GM19025 (cell line): Measurements from ENCODE around the gene HOXB9.

Experiments used
- ATAC-seq: cut with Tn5 transposase; IDR thresholded peaks from one replicate; pipeline ENCODE4 v1.9.1; 2021; ENCODE audit warnings: mild to moderate bottlenecking, low read depth, moderate library complexity; ENCODE audit not compliant: unreplicated experiment

The HOXB9 gene

GRCh38 chr17:48626245-48627117, at the start of gene HOXB9:
Gene HOXB9 (minus strand): TSS chr17:48626358. CDS start chr17:48626269, 89 bp downstream.
- no peak for ATAC-seq

- ATAC-seq: no peak
Measured at GRCh38 chr17:48672340-48672739, 46.2 kb upstream of the HOXB9 start.

GRCh38 chr17:48671697-48672171, 45.6 kb upstream of the HOXB9 start:
- ATAC-seq: no peak

- no peak for ATAC-seq
Measured at GRCh38 chr17:48663134-48663924, 37.2 kb upstream of the HOXB9 start.

GRCh38 chr17:48655913-48656312, 29.8 kb upstream of the HOXB9 start:
- no peak for ATAC-seq

- no peak for ATAC-seq
Measured at GRCh38 chr17:48649741-48650140, 23.6 kb upstream of the HOXB9 start.

- no peak for ATAC-seq
Measured at GRCh38 chr17:48647963-48648245, 21.7 kb upstream of the HOXB9 start.

GRCh38 chr17:48647103-48647962, 21.2 kb upstream of the HOXB9 start:
- ATAC-seq: no peak

- no peak for ATAC-seq
Measured at GRCh38 chr17:48646183-48647102, 20.3 kb upstream of the HOXB9 start.

- no peak for ATAC-seq
Measured at GRCh38 chr17:48645639-48646182, 19.6 kb upstream of the HOXB9 start.

- ATAC-seq: no peak
Measured at GRCh38 chr17:48644910-48645557, 18.9 kb upstream of the HOXB9 start.

- no peak for ATAC-seq
Measured at GRCh38 chr17:48644159-48644558, 18.0 kb upstream of the HOXB9 start.

- ATAC-seq: no peak
Measured at GRCh38 chr17:48643697-48644012, 17.5 kb upstream of the HOXB9 start.

- ATAC-seq: no peak
Measured at GRCh38 chr17:48642843-48643696, 16.9 kb upstream of the HOXB9 start.

GRCh38 chr17:48642059-48642842, 16.1 kb upstream of the HOXB9 start:
- ATAC-seq: no peak

- no peak for ATAC-seq
Measured at GRCh38 chr17:48641541-48642058, 15.4 kb upstream of the HOXB9 start.

- no peak for ATAC-seq
Measured at GRCh38 chr17:48640858-48641180, 14.7 kb upstream of the HOXB9 start.
